Mesendoderm (in vitro differentiated cells): ENCODE measurements around the gene HEY2.
A peak's percentile ranks its signal among the peaks of the same experiment; 100 is the strongest.

Experiments used
- DNase-seq: peaks from one replicate; pipeline ENCODE4 v3.0.0; 2013
- H2AK5ac ChIP-seq: 2 replicates; pipeline ENCODE4 v1.6.1; 2013; ENCODE audit warnings: low read length, inconsistent platforms
- H2BK120ac ChIP-seq: 2 replicates; pipeline ENCODE4 v1.6.1; 2013; ENCODE audit warnings: low read depth, mild to moderate bottlenecking, low read length, moderate library complexity, mixed read lengths
- H2BK15ac ChIP-seq: replicated peaks from 2 replicates; pipeline ENCODE4 v1.6.1; 2013; ENCODE audit warnings: low read depth, mild to moderate bottlenecking, moderate library complexity
- H2BK5ac ChIP-seq: 2 replicates; pipeline ENCODE4 v1.6.1; 2013; ENCODE audit warnings: low read length, inconsistent platforms
- H3K18ac ChIP-seq: 2 replicates; pipeline ENCODE4 v1.6.1; 2013; ENCODE audit warnings: mild to moderate bottlenecking, low read length, mixed read lengths
- H3K23ac ChIP-seq: one replicate; pipeline ENCODE4 v1.6.1; 2013; ENCODE audit warnings: low read length
- H3K27ac ChIP-seq: 2 replicates; pipeline ENCODE4 v1.5.1; 2013; ENCODE audit warnings: low read depth, mild to moderate bottlenecking, inconsistent platforms, low read length, moderate library complexity
- H3K27me3 ChIP-seq: 2 replicates; pipeline ENCODE4 v1.6.1; 2013; ENCODE audit warnings: low read length, control low read depth, mild to moderate bottlenecking, inconsistent platforms; ENCODE audit not compliant: insufficient read depth, poor library complexity
- H3K36me3 ChIP-seq: 2 replicates; pipeline ENCODE4 v1.6.1; 2013; ENCODE audit warnings: low read length, inconsistent platforms; ENCODE audit not compliant: control insufficient read depth, insufficient read depth
- H3K4ac ChIP-seq: one replicate; pipeline ENCODE4 v1.6.1; 2013; ENCODE audit warnings: low read depth, mild to moderate bottlenecking, low read length, moderate library complexity
- H3K4me1 ChIP-seq: 2 replicates; pipeline ENCODE4 v1.6.1; 2013; ENCODE audit warnings: low read depth, low read length, inconsistent platforms; ENCODE audit not compliant: control insufficient read depth
- H3K4me2 ChIP-seq: 2 replicates; pipeline ENCODE4 v1.6.1; 2013; ENCODE audit warnings: low read length
- H3K4me3 ChIP-seq: 2 replicates; pipeline ENCODE4 v1.5.1; 2013; ENCODE audit warnings: mild to moderate bottlenecking, low read length
- H3K56ac ChIP-seq: one replicate; pipeline ENCODE4 v1.6.1; 2013; ENCODE audit warnings: low read length
- H3K79me1 ChIP-seq: 2 replicates; pipeline ENCODE4 v1.6.1; 2013; ENCODE audit warnings: low read length, inconsistent platforms
- H3K79me2 ChIP-seq: 2 replicates; pipeline ENCODE4 v1.6.1; 2013; ENCODE audit warnings: mild to moderate bottlenecking, low read length; ENCODE audit not compliant: control insufficient read depth, insufficient read depth
- H3K9ac ChIP-seq: 2 replicates; pipeline ENCODE4 v1.6.1; 2013; ENCODE audit warnings: low read length, inconsistent platforms
- H4K5ac ChIP-seq: one replicate; pipeline ENCODE4 v1.6.1; 2013; ENCODE audit warnings: low read length
- H4K8ac ChIP-seq: one replicate; pipeline ENCODE4 v1.6.1; 2013; ENCODE audit warnings: low read depth, mild to moderate bottlenecking, control low read depth, low read length, moderate library complexity
- WGBS: extraction: QIAGEN DNeasy Blood & Tissue Kit; methylation state at CpG from one replicate; pipeline ENCODE4 v1.1.7; 2013; ENCODE audit warnings: low lambda C conversion rate, missing lambda C conversion rate; ENCODE audit not compliant: insufficient coverage; ENCODE audit errors: extremely low coverage; 5-methylcytosine and 5-hydroxymethylcytosine counted together

Gene HEY2

DNA sequence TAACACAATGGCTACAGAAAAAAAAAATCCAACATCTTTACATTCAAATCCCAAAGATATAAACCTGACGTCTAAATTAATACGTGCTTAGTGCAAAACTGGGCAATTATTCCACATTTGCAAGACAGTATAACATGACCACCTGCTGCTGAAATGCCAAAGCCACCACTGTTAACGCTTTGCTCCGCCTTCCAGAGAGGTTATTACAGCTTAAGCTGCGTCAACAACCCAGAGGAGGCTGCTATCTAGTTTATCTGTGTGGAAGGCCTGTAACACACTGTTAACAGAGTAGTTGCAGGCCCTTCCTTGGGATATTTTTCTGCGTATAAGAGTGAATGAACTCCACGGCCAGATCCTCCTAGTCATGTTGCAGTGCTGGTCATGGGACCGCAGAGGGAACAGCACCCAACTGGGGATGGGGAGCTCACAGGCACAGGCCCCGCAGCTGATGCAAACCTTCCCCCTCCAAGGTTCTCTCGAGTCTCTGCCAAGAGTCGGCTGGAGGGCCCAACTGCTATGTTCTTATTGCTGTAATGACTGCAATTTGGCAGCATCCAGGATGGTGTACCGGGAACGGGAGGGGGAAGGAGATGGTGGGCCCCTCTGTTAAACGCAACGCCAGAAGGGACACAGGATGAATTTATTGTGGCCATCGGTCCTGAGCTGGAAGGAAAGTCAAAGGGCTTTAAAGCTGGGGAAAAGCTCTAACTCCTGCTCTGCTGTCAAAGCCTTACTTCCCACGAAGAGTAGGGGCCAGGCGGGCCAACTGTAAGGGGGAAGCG lies 40.3 kb downstream of the HEY2 start:
- Histone ChIP-seq H3K27ac (peak overlapping the region; percentile 86), H3K79me1 (no peaks in the 10 kb centered on the region), H2BK15ac (no peak overlapping the region), H3K4ac (peak overlapping the region; percentile 49), H4K8ac (no peak overlapping the region), H2AK5ac (no peak overlapping the region), H3K56ac (peak overlapping the region; percentile 95), H3K4me3 (peak overlapping the region; percentile 68), H3K23ac (no peak overlapping the region), H3K79me2 (no peaks in the 10 kb centered on the region), H3K4me1 (peaks cover 3% of the 10 kb centered on the region), H2BK120ac (no peak overlapping the region), H3K27me3 (no peaks in the 10 kb centered on the region), H3K36me3 (no peaks in the 10 kb centered on the region), H3K9ac (peak overlapping the region; percentile 84), H3K4me2 (peak overlapping the region; percentile 73), H3K18ac (no peak overlapping the region), H4K5ac (no peak overlapping the region), H2BK5ac (no peak overlapping the region)
- peak; percentile 72 for DNase-seq
- WGBS, result no CpG with 5 or more reads among the region's 19 CpGs

DNA sequence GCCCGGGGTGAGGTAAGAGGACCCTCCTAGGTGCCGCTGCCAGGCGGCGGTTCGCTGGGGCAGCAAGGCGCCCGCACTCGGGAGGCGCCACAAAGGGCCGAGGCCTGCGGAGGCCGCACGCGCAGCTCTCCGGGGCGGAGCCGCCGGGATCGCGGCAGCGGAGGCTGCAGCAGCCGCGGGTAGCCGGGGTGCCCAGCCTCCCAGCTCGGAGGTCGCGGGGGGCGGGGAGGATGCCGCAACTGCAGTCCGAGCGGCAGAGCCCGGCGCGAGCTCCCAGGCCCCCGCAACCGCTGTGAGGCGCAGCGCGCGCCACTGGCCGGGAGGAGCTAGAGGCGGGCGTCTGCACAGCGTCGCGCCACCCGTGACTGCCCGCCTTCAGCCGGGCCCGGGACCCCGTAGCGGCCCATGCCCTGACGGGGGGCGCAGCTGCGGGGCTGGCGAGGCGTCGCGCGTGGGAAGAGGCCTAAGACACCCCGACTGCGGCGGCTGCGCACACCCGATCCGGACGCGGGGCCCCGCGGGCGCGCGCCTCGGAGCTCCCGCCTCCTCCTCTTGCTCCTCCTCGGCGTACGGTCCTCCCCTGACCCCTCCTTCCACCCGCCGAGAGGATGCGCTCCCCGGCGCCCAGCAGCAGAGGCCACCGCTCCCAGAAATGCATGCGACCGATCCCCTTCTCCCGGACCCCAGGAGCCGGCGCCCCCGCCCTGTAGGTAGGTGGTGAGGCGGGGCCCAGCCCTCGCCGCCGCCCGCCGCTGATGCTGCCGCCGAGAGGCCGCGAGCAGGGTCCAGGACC lies 41.1 kb downstream of the HEY2 start, which contains the start of gene NCOA7:
TSS of gene NCOA7 (plus strand) at position 603 of the 793 bp plus-strand sequence. CDS start 24,395 bp downstream, outside the sequence.
- peak; percentile 83 for DNase-seq
- Histone ChIP-seq H3K79me2 (no peaks in the 10 kb centered on the region), H2BK5ac (no peak within 1 kb of the TSS), H4K8ac (no peak within 1 kb of the TSS), H3K27ac (peak within 1 kb of the TSS; percentile 86), H2AK5ac (no peak within 1 kb of the TSS), H2BK120ac (peak within 1 kb of the TSS; percentile 21), H3K18ac (peak within 1 kb of the TSS; percentile 24), H3K4me2 (peak within 1 kb of the TSS; percentile 73), H2BK15ac (no peak within 1 kb of the TSS), H3K23ac (no peak within 1 kb of the TSS), H3K4me3 (peak within 1 kb of the TSS; percentile 68), H3K9ac (peak within 1 kb of the TSS; percentile 84), H3K4ac (peak within 1 kb of the TSS; percentile 49), H3K56ac (peak within 1 kb of the TSS; percentile 95), H3K4me1 (peaks cover 3% of the 10 kb centered on the region), H3K79me1 (no peaks in the 10 kb centered on the region), H4K5ac (no peak within 1 kb of the TSS), H3K27me3 (no peaks in the 10 kb centered on the region), H3K36me3 (no peaks in the 10 kb centered on the region)
- no CpG with 5 or more reads among the region's 100 CpGs for WGBS

- Histone ChIP-seq H4K5ac (no peak overlapping the region), H3K4me3 (peak overlapping the region; percentile 68), H2BK120ac (peak overlapping the region; percentile 21), H3K18ac (peak overlapping the region; percentile 24), H3K23ac (no peak overlapping the region), H3K4me1 (peaks cover 3% of the 10 kb centered on the region), H4K8ac (no peak overlapping the region), H3K56ac (peak overlapping the region; percentile 95), H3K79me2 (no peaks in the 10 kb centered on the region), H3K36me3 (no peaks in the 10 kb centered on the region), H3K27me3 (no peaks in the 10 kb centered on the region), H3K27ac (no peak overlapping the region), H3K79me1 (no peaks in the 10 kb centered on the region), H2AK5ac (no peak overlapping the region), H2BK5ac (no peak overlapping the region), H3K9ac (peak overlapping the region; percentile 84), H2BK15ac (no peak overlapping the region), H3K4me2 (peak overlapping the region; percentile 72), H3K4ac (no peak overlapping the region)
- DNase-seq, result peak; percentile 57
- WGBS, result no CpG with 5 or more reads among the region's 28 CpGs
These were observed 41.9 kb downstream of the HEY2 start for GRCh38 chr6:125791151-125791819.

DNA sequence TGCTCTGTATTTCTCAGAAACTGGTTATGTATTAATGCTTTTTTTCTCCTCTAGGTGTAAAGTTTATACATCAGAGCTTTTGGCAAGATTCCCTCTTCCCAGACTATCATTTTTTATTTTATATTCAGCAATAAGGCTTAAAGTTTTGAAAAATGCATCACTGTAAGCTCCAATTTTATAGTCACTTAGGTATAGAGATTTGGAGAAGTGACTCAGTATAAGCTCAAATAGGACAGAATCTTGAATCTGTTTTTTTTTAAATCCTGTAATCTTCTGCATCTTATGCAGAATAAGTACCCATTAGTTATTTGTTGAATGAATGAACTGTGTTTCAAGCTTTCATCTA lies 42.4 kb downstream of the HEY2 start:
- Histone ChIP-seq H3K4me3 (no peak overlapping the region), H2BK5ac (no peak overlapping the region), H2BK120ac (no peak overlapping the region), H4K5ac (no peak overlapping the region), H3K4ac (no peak overlapping the region), H4K8ac (no peak overlapping the region), H3K56ac (no peak overlapping the region), H3K36me3 (no peaks in the 10 kb centered on the region), H3K27me3 (no peaks in the 10 kb centered on the region), H3K4me2 (no peak overlapping the region), H2BK15ac (no peak overlapping the region), H3K27ac (no peak overlapping the region), H3K18ac (no peak overlapping the region), H3K9ac (no peak overlapping the region), H3K4me1 (peaks cover 3% of the 10 kb centered on the region), H3K79me1 (no peaks in the 10 kb centered on the region), H2AK5ac (no peak overlapping the region), H3K23ac (no peak overlapping the region), H3K79me2 (no peaks in the 10 kb centered on the region)
- no peak for DNase-seq

DNA sequence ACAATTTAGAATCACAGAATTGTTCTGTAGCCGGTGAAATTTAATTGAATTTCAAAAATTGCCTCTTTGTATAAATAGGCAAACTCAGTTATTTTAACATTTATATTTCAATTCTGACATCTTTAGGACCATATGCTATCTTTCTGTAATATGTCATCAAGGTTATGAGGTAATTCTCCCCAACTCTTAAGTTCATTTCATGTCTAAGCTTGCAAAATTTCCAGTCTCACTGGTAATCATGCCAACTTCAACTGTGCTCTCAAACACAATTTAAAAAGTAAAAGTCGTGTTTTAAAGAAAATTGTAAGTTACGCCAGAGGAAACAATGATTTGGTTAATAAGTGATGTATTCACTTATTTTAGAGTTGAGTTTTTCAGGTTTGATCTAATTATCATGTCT lies 42.7 kb downstream of the HEY2 start:
- Histone ChIP-seq H3K23ac (no peak overlapping the region), H3K56ac (no peak overlapping the region), H3K18ac (no peak overlapping the region), H3K4ac (no peak overlapping the region), H2BK120ac (no peak overlapping the region), H3K9ac (no peak overlapping the region), H2BK5ac (no peak overlapping the region), H2AK5ac (no peak overlapping the region), H3K79me1 (no peaks in the 10 kb centered on the region), H3K79me2 (no peaks in the 10 kb centered on the region), H3K27me3 (no peaks in the 10 kb centered on the region), H3K4me2 (no peak overlapping the region), H3K4me1 (peaks cover 3% of the 10 kb centered on the region), H4K5ac (no peak overlapping the region), H2BK15ac (no peak overlapping the region), H3K36me3 (no peaks in the 10 kb centered on the region), H3K4me3 (no peak overlapping the region), H4K8ac (no peak overlapping the region), H3K27ac (no peak overlapping the region)
- no peak for DNase-seq
- 100% methylated on average over 2 of the region's 3 CpGs for WGBS
